Immature natural killer cell (primary cell): ENCODE results near the gene SMIM33. TPM values are rescaled to one million over a fixed set of nuclear protein-coding genes. Genes with fewer than 3 reads are reported as not detected.
"Not testable (repeated sequence)": the region's sequence is repeated elsewhere in the genome, so short reads cannot be mapped to it uniquely, and the experiment has no call there.

ENCODE experiments used
- DNase-seq, 3 donors: peaks; one replicate each; pipeline ENCODE4 v3.0.0; 2022; ENCODE audit warnings: mixed read lengths in 1 of 3
- H3K27ac Mint-ChIP-seq, 6 donors: one replicate each; pipeline ENCODE4 v1.8.0; 2020; ENCODE audit warnings: mixed read lengths in 6 of 6, mild to moderate bottlenecking in 5 of 6, inconsistent platforms in 4 of 6, moderate library complexity in 3 of 6
- H3K27me3 Mint-ChIP-seq, 3 donors: one replicate each; pipeline ENCODE4 v1.8.0; 2020 to 2021; ENCODE audit warnings: low read depth in 3 of 3, mild to moderate bottlenecking in 3 of 3, mixed read lengths in 3 of 3, moderate library complexity in 3 of 3, inconsistent platforms in 1 of 3
- H3K36me3 Mint-ChIP-seq, 3 donors: one replicate each; pipeline ENCODE4 v1.8.0; 2020; ENCODE audit warnings: mixed read lengths in 3 of 3, inconsistent platforms in 2 of 3, mild to moderate bottlenecking in 2 of 3
- H3K4me1 Mint-ChIP-seq, 2 donors: one replicate each; pipeline ENCODE4 v1.8.0; 2020; ENCODE audit warnings: inconsistent platforms in 2 of 2, mild to moderate bottlenecking in 2 of 2, mixed read lengths in 2 of 2, moderate library complexity in 1 of 2
- H3K4me3 Mint-ChIP-seq, 5 donors: one replicate each; pipeline ENCODE4 v1.8.0; 2020; ENCODE audit warnings: mild to moderate bottlenecking in 5 of 5, mixed read lengths in 5 of 5, inconsistent platforms in 3 of 5, moderate library complexity in 3 of 5
- H3K9me3 Mint-ChIP-seq, 6 donors: one replicate each; pipeline ENCODE4 v1.8.0; 2020; ENCODE audit warnings: mild to moderate bottlenecking in 6 of 6, mixed read lengths in 6 of 6, inconsistent platforms in 4 of 6, moderate library complexity in 3 of 6
- polyA plus RNA-seq, 3 donors: library from polyadenylated mRNA; unstranded; fragments of 300-500 nt; fragmentation: Illumina TruSeq; gene quantifications; one replicate each; pipeline ENCODE4 v1.2.3, GENCODE V29; 2021

Gene SMIM33
- not detected for polyA plus RNA-seq

GRCh38 chr5:139470821-139471300 is at the start of gene SMIM33:
Gene SMIM33, plus strand, starts transcription at chr5:139471004. Its CDS starts 118 bp downstream, at chr5:139471122.
- Mint-ChIP-seq H3K4me1 (peaks cover 75 to 76% of the 10 kb centered on the region in 2 donors), H3K27ac (peak within 1 kb of the TSS in 4 of 6 donors; percentile 42 to 81 (median 71)), H3K4me3 (peak within 1 kb of the TSS; percentile 75 to 91 (median 83))

DNA sequence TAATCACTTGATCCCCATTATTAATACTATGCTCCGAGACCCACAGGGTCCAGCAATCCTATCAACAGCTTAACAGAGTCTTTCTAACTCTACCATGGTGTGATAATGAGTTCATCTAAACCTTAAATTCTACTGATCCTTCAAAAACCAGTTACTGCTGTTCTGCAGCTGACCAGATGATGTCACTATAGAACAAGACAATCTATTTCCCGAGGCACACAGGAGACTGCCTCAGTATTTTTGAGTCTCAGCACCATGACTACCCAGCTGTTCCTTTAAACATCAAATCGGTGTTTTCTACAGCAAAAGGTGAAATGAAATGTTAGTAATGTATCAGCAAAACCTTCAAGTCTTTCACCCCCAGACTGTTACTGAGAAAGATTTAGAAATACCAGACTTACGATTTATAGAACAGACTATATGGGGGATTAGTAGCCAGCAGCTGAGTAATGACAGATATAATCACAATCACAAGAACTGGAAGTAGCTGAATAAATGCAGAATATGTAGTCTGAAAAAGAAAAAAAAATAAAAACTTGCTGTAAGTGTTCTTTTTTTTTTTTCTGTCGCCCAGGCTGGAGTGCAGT is 48.4 kb upstream of the SMIM33 start:
- H3K9me3 Mint-ChIP-seq: no peaks in the 10 kb centered on the region

More at GRCh38 chr5:139470821-139471300, at the start of gene SMIM33:
- no peaks in the 10 kb centered on the region for H3K9me3 Mint-ChIP-seq
- peaks cover 0 to 9% (median 3%) of the 10 kb centered on the region in 3 donors for H3K36me3 Mint-ChIP-seq
- peak in 1 of 3 donors; percentile 36 for DNase-seq
- H3K27me3 Mint-ChIP-seq: peaks cover 4 to 8% (median 5%) of the 10 kb centered on the region in 3 donors

DNA sequence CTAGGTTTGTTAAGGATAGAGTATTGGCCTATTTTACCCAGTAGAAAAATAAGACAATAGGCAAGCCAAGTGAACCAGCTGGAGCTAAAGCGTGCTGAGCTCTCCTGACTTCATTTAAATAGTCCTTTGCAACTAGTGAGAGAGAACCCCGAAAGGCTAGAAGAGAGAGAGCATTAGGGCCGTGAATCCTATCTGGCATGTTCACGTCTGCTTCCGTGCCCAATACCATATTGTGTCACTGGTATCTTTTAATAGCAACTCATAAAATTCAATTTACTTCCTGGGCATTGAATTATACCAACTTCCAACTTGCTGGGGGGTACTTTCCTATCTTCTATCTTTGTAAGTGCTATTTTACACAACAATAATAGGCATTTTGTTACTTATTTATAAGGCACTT is 45.3 kb upstream of the SMIM33 start:
- no peak overlapping the region for H3K4me3 Mint-ChIP-seq
- H3K27ac Mint-ChIP-seq: no peak overlapping the region
- no peaks in the 10 kb centered on the region for H3K27me3 Mint-ChIP-seq
- H3K36me3 Mint-ChIP-seq: peaks cover 12 to 40% (median 27%) of the 10 kb centered on the region in 3 donors
- H3K4me1 Mint-ChIP-seq: peaks cover 4 to 7% of the 10 kb centered on the region in 2 donors
- H3K9me3 Mint-ChIP-seq: no peaks in the 10 kb centered on the region
- no peak for DNase-seq

More for the DNA sequence above, 48.4 kb upstream of the SMIM33 start:
- Mint-ChIP-seq H3K27me3 (no peaks in the 10 kb centered on the region), H3K36me3 (peaks cover 12 to 45% (median 30%) of the 10 kb centered on the region in 3 donors), H3K27ac (peak overlapping the region in 1 of 6 donors; percentile 77), H3K4me3 (no peak overlapping the region), H3K4me1 (peaks cover 4 to 7% of the 10 kb centered on the region in 2 donors)
- DNase-seq: peak; percentile 69 to 77 (median 71)

DNA sequence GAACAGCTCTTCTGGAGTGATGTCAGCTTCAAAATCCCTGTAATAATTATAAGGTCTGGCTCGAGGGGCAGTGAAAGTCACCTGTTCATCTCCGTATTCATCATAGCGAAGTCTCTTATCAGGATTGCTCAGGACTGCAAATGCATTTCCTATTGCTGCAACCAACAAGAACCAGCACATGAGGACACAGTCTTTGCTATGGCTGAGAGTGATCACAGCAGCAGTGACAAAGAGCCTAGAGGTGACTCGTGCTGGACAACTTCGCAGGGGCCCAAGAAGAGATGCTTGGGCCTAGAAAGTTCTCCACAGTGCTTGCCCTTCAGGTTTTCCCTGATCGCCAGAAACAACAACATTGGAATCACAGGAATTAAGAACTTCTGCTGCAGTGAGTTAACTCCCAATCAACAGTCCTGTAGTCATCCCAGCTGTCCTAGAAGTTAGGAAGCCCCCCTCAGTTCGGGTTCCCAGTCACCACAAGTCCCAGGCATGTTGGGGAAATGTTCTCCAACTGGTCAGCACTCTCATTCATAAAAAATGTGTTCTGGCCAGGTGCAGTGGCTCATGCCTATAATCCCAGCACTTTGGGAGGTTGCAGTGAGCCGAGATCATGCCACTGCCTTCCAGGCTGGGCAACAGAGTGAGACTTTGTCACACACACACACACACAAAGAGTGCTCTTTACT is 44.5 kb upstream of the SMIM33 start:
- peaks cover 4 to 7% of the 10 kb centered on the region in 2 donors for H3K4me1 Mint-ChIP-seq
- H3K4me3 Mint-ChIP-seq: no peak overlapping the region
- H3K27ac Mint-ChIP-seq: no peak overlapping the region
- H3K36me3 Mint-ChIP-seq: peaks cover 12 to 40% (median 31%) of the 10 kb centered on the region in 3 donors
- H3K9me3 Mint-ChIP-seq: no peaks in the 10 kb centered on the region
- no peaks in the 10 kb centered on the region for H3K27me3 Mint-ChIP-seq
- DNase-seq: no peak

DNA sequence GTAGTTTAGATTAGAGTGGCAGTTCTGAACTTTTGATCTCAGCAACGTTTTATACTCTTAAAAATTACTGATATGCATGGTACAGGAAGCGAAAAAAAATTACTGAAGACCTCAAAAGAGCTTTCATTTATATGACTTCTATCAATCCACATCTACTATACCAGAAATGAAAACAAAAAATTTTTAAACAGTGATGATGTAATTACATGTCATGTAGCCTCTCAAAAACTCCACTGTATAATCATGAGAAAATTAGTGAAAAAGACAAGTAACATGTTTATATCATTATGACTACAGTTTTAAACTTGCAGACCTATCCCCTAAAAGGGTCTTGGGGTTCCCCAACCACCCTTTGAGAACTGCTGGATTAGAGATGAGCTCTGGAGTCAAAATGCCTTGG is 40.8 kb upstream of the SMIM33 start:
- H3K4me3 Mint-ChIP-seq: no peak overlapping the region
- DNase-seq: no peak

DNA sequence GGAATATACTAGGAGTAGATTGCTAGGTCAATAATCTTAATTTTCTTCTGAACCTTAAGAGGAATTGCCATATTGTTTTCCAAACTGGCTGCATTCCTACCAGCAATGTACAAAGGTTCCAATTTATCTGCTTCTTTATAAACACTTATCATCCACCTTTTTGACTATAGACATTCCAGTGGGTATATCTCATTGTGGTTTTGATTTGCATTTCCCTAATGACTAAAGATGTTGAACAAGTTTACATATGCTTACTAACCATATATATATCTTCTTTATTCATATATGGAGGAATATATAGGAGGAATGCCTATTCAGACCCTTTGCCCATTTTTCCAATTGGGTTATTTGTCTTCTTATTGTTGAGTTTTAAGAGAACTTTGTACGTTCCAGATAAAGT is 39.1 kb upstream of the SMIM33 start:
- Mint-ChIP-seq H3K27me3 (no peaks in the 10 kb centered on the region), H3K9me3 (no peaks in the 10 kb centered on the region), H3K36me3 (peaks cover 0 to 19% (median 16%) of the 10 kb centered on the region in 3 donors), H3K4me1 (no peaks in the 10 kb centered on the region), H3K27ac (no peak overlapping the region), H3K4me3 (no peak overlapping the region)
- DNase-seq: no peak

More for the DNA sequence above, 40.8 kb upstream of the SMIM33 start:
- H3K4me1 Mint-ChIP-seq: no peaks in the 10 kb centered on the region
- H3K27me3 Mint-ChIP-seq: no peaks in the 10 kb centered on the region
- no peaks in the 10 kb centered on the region for H3K9me3 Mint-ChIP-seq
- no peak overlapping the region for H3K27ac Mint-ChIP-seq
- H3K36me3 Mint-ChIP-seq: peaks cover 6 to 26% (median 19%) of the 10 kb centered on the region in 3 donors

DNA sequence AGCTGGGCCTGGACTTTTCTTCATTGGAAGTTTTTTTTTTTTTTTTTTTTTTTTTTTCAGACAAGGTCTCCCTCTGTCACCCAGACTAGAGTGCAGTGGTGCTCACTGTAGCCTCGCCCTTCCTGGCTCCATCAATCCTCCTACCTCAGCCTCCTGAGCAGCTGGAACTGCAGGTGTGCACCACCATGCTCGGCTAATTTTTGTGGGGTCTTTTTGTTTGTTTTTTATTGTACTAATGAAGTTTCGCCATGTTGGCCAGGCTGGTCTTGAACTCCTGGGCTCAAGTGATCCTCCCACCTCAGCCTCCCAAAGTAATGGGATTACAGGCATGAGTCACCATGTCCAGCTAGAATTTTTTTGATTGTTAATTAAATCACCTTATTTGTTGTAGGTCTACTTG is 35.1 kb upstream of the SMIM33 start:
- Mint-ChIP-seq H3K9me3 (no peaks in the 10 kb centered on the region), H3K4me3 (no peak overlapping the region), H3K27ac (no peak overlapping the region), H3K36me3 (peaks cover 0 to 5% (median 4%) of the 10 kb centered on the region in 3 donors), H3K4me1 (peaks cover 18 to 21% of the 10 kb centered on the region in 2 donors), H3K27me3 (peaks cover 0 to 4% (median 0%) of the 10 kb centered on the region in 3 donors)
- no peak for DNase-seq

- H3K4me1 Mint-ChIP-seq: peaks cover 18 to 21% of the 10 kb centered on the region in 2 donors
- peaks cover 0 to 4% (median 2%) of the 10 kb centered on the region in 3 donors for H3K27me3 Mint-ChIP-seq
Measured at GRCh38 chr5:139438707-139439012, 32.1 kb upstream of the SMIM33 start.

DNA sequence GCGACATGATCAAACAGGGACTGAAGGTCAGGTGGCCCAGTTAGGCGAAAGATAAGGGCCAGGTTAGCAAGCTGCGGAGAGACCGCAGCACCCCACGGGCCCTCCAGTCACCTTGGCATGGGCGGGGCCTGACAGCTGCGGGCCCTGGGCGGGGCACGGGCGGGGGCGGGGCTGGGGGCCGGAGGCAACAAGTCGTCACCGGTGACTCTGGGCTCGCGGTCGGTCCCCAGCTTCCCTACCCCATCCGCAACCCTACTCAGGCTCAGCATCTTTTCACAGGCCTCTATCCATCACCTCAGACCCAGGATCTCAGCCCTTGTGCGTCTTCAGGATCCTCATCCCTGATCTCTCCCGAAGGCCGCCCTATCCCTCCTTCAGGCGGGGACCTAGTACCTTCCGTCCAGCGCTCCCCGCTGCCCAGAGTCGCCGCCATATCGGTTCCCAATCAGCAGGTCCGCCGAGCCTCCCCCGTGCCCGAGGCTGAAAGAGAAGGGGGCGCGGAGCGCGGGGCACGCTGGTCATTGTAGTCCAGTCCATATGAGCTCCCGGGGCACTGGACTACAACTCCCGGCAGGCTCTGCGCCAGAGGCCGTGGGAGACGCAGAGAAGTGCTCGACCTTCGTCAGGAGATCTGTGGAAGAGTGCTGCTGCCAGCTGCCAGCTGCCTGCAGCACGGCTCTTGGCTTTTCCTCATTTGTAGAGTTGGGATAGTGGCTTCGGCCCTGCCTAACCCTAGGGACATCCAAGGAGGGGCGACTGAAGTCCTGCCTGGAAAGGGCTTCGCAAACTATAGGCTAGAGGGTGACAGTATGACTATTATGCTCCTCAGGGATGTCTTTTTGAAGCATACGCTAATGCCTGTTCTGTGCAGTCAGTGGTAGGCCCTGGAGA is 31.5 kb upstream of the SMIM33 start, which contains the start of gene DNAJC18:
Gene DNAJC18 (minus strand): TSS at position 513 of the 891 bp plus-strand sequence. CDS start 80 bp downstream, at position 433.
- Mint-ChIP-seq H3K27me3 (peaks cover 0 to 4% (median 2%) of the 10 kb centered on the region in 3 donors), H3K36me3 (peaks cover 0 to 4% (median 0%) of the 10 kb centered on the region in 3 donors), H3K9me3 (no peaks in the 10 kb centered on the region), H3K4me1 (peaks cover 18 to 21% of the 10 kb centered on the region in 2 donors), H3K4me3 (peak within 1 kb of the TSS; percentile 95 to 99 (median 97)), H3K27ac (peak within 1 kb of the TSS; percentile 92 to 99 (median 95))
- peak; percentile 77 to 80 (median 79) for DNase-seq

More at GRCh38 chr5:139438707-139439012, 32.1 kb upstream of the SMIM33 start:
- peaks cover 0 to 4% (median 0%) of the 10 kb centered on the region in 3 donors for H3K36me3 Mint-ChIP-seq
- peak overlapping the region; percentile 95 to 99 (median 97) for H3K4me3 Mint-ChIP-seq
- no peak for DNase-seq
- peak overlapping the region; percentile 28 to 95 (median 48) for H3K27ac Mint-ChIP-seq
- no peaks in the 10 kb centered on the region for H3K9me3 Mint-ChIP-seq

- peak overlapping the region in 1 of 6 donors; percentile 95 for H3K27ac Mint-ChIP-seq
- peak overlapping the region in 3 of 5 donors; percentile 95 to 99 (median 95) for H3K4me3 Mint-ChIP-seq
- H3K9me3 Mint-ChIP-seq, DNase-seq, H3K27me3 Mint-ChIP-seq, H3K36me3 Mint-ChIP-seq: not testable (repeated sequence)
- peaks cover 18 to 21% of the 10 kb centered on the region in 2 donors for H3K4me1 Mint-ChIP-seq
Measured at GRCh38 chr5:139440416-139440815, 30.4 kb upstream of the SMIM33 start.

DNA sequence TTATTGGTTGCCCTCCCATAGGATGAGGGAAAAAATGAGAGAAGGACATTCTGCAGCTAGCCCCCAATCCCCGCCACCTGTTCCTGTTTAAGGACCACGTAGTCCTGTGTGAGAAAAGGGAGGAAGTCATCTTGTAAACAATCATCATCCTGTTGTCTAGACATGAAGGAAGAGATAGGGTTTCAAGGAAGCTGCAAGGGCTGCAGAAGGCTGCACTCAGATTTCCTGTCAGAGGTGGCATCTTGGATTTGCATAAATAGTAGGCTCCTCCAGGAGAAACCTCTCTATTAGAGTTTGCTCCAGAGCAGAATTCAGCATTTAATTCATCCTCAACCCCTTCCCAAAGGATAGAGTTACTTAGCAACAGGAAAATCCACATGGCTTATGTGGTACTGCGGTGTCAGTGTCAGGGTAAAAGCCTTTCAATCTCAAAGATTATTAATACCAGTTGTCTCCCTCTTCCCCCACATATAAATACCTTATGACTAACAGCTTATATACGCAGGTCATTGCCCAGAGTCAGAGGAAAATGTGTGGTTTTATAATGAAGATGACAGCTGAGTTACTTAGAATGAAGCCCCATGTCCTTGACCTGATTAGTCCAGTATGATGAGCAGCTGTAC is 26.9 kb upstream of the SMIM33 start:
- H3K4me1 Mint-ChIP-seq: peaks cover 16 to 28% of the 10 kb centered on the region in 2 donors
- H3K27ac Mint-ChIP-seq: no peak overlapping the region
- H3K9me3 Mint-ChIP-seq: no peaks in the 10 kb centered on the region
- no peak for DNase-seq
- H3K4me3 Mint-ChIP-seq: no peak overlapping the region
- H3K27me3 Mint-ChIP-seq: peaks cover 0 to 10% (median 9%) of the 10 kb centered on the region in 3 donors
- no peaks in the 10 kb centered on the region for H3K36me3 Mint-ChIP-seq

- Mint-ChIP-seq H3K36me3 (no peaks in the 10 kb centered on the region), H3K27ac (no peak overlapping the region), H3K4me1 (peaks cover 7 to 20% of the 10 kb centered on the region in 2 donors), H3K9me3 (no peaks in the 10 kb centered on the region), H3K27me3 (peaks cover 0 to 13% (median 7%) of the 10 kb centered on the region in 3 donors), H3K4me3 (no peak overlapping the region)
- no peak for DNase-seq
Measured at GRCh38 chr5:139445325-139446170, 25.3 kb upstream of the SMIM33 start.
